CD4-positive, alpha-beta T cell (primary cell): ENCODE data around the gene TTC28. TPM values are rescaled to one million over a fixed set of nuclear protein-coding genes. Genes with fewer than 3 reads are reported as not detected.

Source experiments
- ATAC-seq: fragments of 200-7000 bp; cut with Tn5 transposase; one replicate; pipeline ENCODE4 v1.10.0; 2022; ENCODE audit warnings: mild to moderate bottlenecking; ENCODE audit not compliant: poor library complexity
- CTCF ChIA-PET: fragments of 350-600 bp; sonication (Branson Sonifier 250); formaldehyde crosslinking; loops from one replicate; lab custom pipeline; 2021; ENCODE audit warnings: antibody characterized with exemption, inconsistent platforms; lab: Charles Lee
- POLR2A ChIA-PET: fragments of 350-600 bp; sonication (Branson Sonifier 250); formaldehyde crosslinking; loops from one replicate; lab custom pipeline; 2021; ENCODE audit warnings: antibody characterized with exemption, inconsistent platforms; lab: Charles Lee
- DNase-seq, 14 experiments: peaks; one replicate each; pipeline ENCODE4 v3.0.0-alpha.2; 2013 to 2020; ENCODE audit warnings: mixed read lengths in 2 of 14
- H3K27ac ChIP-seq, 2 donors: one replicate each; pipeline versions ENCODE4 v1.5.1 to v1.7.0; 2013; ENCODE audit warnings: low read length in 2 of 2, low read depth in 1 of 2, mild to moderate bottlenecking in 1 of 2
- H3K27me3 ChIP-seq, 2 experiments: 1 replicate in 1 of 2; 2 replicates in 1 of 2; pipeline versions ENCODE4 v1.6.1 to v1.7.0; 2013; ENCODE audit warnings: low read length in 2 of 2, control low read depth in 1 of 2, mild to moderate bottlenecking in 1 of 2, moderate library complexity in 1 of 2; ENCODE audit not compliant: insufficient read depth in 2 of 2, control insufficient read depth in 1 of 2
- H3K36me3 ChIP-seq: one replicate; pipeline ENCODE4 v1.6.1; 2013; ENCODE audit warnings: low read length, control low read depth; ENCODE audit not compliant: insufficient read depth
- H3K4me1 ChIP-seq: one replicate; pipeline ENCODE4 v1.6.1; 2013; ENCODE audit warnings: low read length, control low read depth; ENCODE audit not compliant: insufficient read depth
- H3K4me3 ChIP-seq: one replicate; pipeline ENCODE4 v1.5.1; 2013; ENCODE audit warnings: mild to moderate bottlenecking, low read length, moderate library complexity
- H3K9me3 ChIP-seq, 2 experiments: 1 replicate in 1 of 2; 2 replicates in 1 of 2; pipeline versions ENCODE4 v1.6.1 to v1.7.0; 2013; ENCODE audit warnings: low read length in 2 of 2, mild to moderate bottlenecking in 2 of 2, control low read depth in 1 of 2, moderate library complexity in 1 of 2; ENCODE audit not compliant: control insufficient read depth in 1 of 2, insufficient read depth in 1 of 2
- H3K27ac Mint-ChIP-seq: one replicate; pipeline ENCODE4 v1.8.0; 2020; ENCODE audit warnings: mixed read lengths
- H3K27me3 Mint-ChIP-seq: one replicate; pipeline ENCODE4 v1.8.0; 2021; ENCODE audit warnings: mixed read lengths
- H3K36me3 Mint-ChIP-seq: one replicate; pipeline ENCODE4 v1.8.0; 2021; ENCODE audit warnings: low read depth, mixed read lengths
- H3K4me1 Mint-ChIP-seq: one replicate; pipeline ENCODE4 v1.8.0; 2021; ENCODE audit warnings: low read depth, mixed read lengths
- H3K4me3 Mint-ChIP-seq: one replicate; pipeline ENCODE4 v1.8.0; 2020; ENCODE audit warnings: mild to moderate bottlenecking, mixed read lengths
- H3K9me3 Mint-ChIP-seq: one replicate; pipeline ENCODE4 v1.8.0; 2020; ENCODE audit warnings: mixed read lengths
- CTCF ChIP-seq: fragments of 200-600 bp; IDR thresholded peaks from one replicate; pipeline ENCODE4 v1.8.0; 2022; ENCODE audit warnings: antibody characterized with exemption, mild to moderate bottlenecking
- intact Hi-C, 2 experiments: fragments of 100-400 bp; cut with DNase I in 1 of 2; cut with micrococcal nuclease in 1 of 2; formaldehyde crosslinking; loops; one replicate each; pipeline versions ENCODE4 v1.15.1 to v1.9.0; 2023 to 2025; cut with DNase I, micrococcal nuclease
- total RNA-seq, 174 experiments: library from RNA in 2 of 174; stranded (reverse) in 2 of 174; gene quantifications; one replicate each; pipeline ENCODE4 v1.2.3 and lab custom pipeline; 2021 to 2026

TTC28 gene
- total RNA-seq, 2 experiments from 2014 or later: 4.6 to 5.7 TPM

GRCh38 chr22:28344918-28345703, 334.5 kb downstream of the TTC28 start:
- POLR2A ChIA-PET: no interaction called here
- no peak overlapping the region for H3K4me3 Mint-ChIP-seq
- H3K36me3 ChIP-seq: no peaks in the 10 kb centered on the region
- intact Hi-C loops: no loop called here
- no peak for ATAC-seq
- CTCF ChIA-PET: no interaction called here
- H3K27ac ChIP-seq: no peak overlapping the region
- no peaks in the 10 kb centered on the region for H3K4me1 ChIP-seq
- no peak overlapping the region for H3K27ac Mint-ChIP-seq
- H3K36me3 Mint-ChIP-seq: no peaks in the 10 kb centered on the region
- no peak for TF ChIP-seq CTCF
- no peak for DNase-seq
- no peak overlapping the region for H3K4me3 ChIP-seq
- H3K9me3 Mint-ChIP-seq: no peaks in the 10 kb centered on the region
- H3K4me1 Mint-ChIP-seq: no peaks in the 10 kb centered on the region
- no peaks in the 10 kb centered on the region for H3K9me3 ChIP-seq
- no peaks in the 10 kb centered on the region for H3K27me3 Mint-ChIP-seq
- H3K27me3 ChIP-seq: no peaks in the 10 kb centered on the region

- Mint-ChIP-seq H3K27ac (no peak overlapping the region), H3K4me1 (no peaks in the 10 kb centered on the region), H3K4me3 (no peak overlapping the region), H3K9me3 (no peaks in the 10 kb centered on the region), H3K36me3 (no peaks in the 10 kb centered on the region), H3K27me3 (no peaks in the 10 kb centered on the region)
- TF ChIP-seq CTCF: no peak
- H3K36me3 ChIP-seq: no peaks in the 10 kb centered on the region
- POLR2A ChIA-PET: no interaction called here
- CTCF ChIA-PET: no interaction called here
- intact Hi-C loops: no loop called here
- no peak for ATAC-seq
- no peaks in the 10 kb centered on the region for H3K27me3 ChIP-seq
- H3K4me1 ChIP-seq: no peaks in the 10 kb centered on the region
- no peak for DNase-seq
- no peak overlapping the region for H3K27ac ChIP-seq
- no peak overlapping the region for H3K4me3 ChIP-seq
- no peaks in the 10 kb centered on the region for H3K9me3 ChIP-seq
Measured at GRCh38 chr22:28341001-28341400, 338.6 kb downstream of the TTC28 start.

GRCh38 chr22:28333088-28333487, 346.6 kb downstream of the TTC28 start:
- intact Hi-C loops: no loop called here
- DNase-seq (no peak), ATAC-seq (no peak)
- Mint-ChIP-seq H3K4me3 (no peak overlapping the region), H3K9me3 (no peaks in the 10 kb centered on the region), H3K4me1 (no peaks in the 10 kb centered on the region), H3K27me3 (no peaks in the 10 kb centered on the region), H3K36me3 (no peaks in the 10 kb centered on the region), H3K27ac (no peak overlapping the region)
- TF ChIP-seq CTCF: no peak
- H3K27me3 ChIP-seq: no peaks in the 10 kb centered on the region
- H3K9me3 ChIP-seq: no peaks in the 10 kb centered on the region
- H3K27ac ChIP-seq: no peak overlapping the region
- ChIA-PET CTCF (no interaction called here), POLR2A (no interaction called here)
- H3K4me3 ChIP-seq: no peak overlapping the region
- no peaks in the 10 kb centered on the region for H3K36me3 ChIP-seq
- H3K4me1 ChIP-seq: no peaks in the 10 kb centered on the region
